ENCODE results near the gene CKS2. TPM values are rescaled to one million over a fixed set of nuclear protein-coding genes. Genes with fewer than 3 reads are reported as not detected.
A peak's percentile ranks its signal among the peaks of the same experiment; 100 is the strongest.

CKS2 gene
- total RNA-seq, 2 experiments from 2014 or later = 221 to 230 TPM

DNA sequence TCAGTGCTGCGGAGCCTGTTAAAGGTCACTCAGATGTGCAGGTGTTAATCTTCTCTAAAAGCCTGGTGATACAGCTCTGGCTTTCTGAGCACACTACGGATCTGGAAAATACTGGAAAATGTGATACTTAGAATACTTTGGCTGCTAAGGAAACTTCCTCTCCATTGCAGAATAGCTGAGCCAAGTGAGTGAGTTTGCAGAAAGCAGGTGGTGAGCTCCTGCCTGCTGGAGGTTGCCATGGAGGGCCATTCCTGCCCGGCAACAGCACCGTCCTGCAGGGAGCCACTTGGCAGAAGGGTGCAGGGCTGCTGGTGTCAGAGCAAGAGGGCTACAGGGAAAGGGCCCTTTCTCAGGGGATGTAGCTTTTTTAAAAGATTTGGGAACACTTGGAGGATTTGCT is 48.0 kb downstream of the CKS2 start:
- DNase-seq = no peak
- POLR2A ChIA-PET = interaction anchor here (2.3 to 2.6 kb wide), 2 partner anchors 12 to 14 kb away, joined by 9 to 16 read pairs; no protein-coding TSS in a partner anchor
- TF ChIP-seq, protein P1, sequence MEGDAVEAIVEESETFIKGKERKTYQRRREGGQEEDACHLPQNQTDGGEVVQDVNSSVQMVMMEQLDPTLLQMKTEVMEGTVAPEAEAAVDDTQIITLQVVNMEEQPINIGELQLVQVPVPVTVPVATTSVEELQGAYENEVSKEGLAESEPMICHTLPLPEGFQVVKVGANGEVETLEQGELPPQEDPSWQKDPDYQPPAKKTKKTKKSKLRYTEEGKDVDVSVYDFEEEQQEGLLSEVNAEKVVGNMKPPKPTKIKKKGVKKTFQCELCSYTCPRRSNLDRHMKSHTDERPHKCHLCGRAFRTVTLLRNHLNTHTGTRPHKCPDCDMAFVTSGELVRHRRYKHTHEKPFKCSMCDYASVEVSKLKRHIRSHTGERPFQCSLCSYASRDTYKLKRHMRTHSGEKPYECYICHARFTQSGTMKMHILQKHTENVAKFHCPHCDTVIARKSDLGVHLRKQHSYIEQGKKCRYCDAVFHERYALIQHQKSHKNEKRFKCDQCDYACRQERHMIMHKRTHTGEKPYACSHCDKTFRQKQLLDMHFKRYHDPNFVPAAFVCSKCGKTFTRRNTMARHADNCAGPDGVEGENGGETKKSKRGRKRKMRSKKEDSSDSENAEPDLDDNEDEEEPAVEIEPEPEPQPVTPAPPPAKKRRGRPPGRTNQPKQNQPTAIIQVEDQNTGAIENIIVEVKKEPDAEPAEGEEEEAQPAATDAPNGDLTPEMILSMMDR (IDR thresholded peaks at IDR 0.05) = no peak
- H3K4me3 Mint-ChIP-seq = no peak overlapping the region
- peaks cover 49% of the 10 kb centered on the region for H3K36me3 Mint-ChIP-seq (ENCODE audit: low read depth)
- no peaks in the 10 kb centered on the region for H3K9me3 Mint-ChIP-seq
- H3K27ac Mint-ChIP-seq = peak overlapping the region; percentile 37
- no peaks in the 10 kb centered on the region for H3K27me3 Mint-ChIP-seq
- CTCF ChIA-PET = interaction anchor here (1.0 kb wide), 1 partner anchor 12 kb away, joined by 3 read pairs; no protein-coding TSS in a partner anchor
- H3K4me1 Mint-ChIP-seq (ENCODE audit: low read depth) = peaks cover 11% of the 10 kb centered on the region
- intact Hi-C loops (cut with micrococcal nuclease) = no loop called here
- no peak for ATAC-seq

DNA sequence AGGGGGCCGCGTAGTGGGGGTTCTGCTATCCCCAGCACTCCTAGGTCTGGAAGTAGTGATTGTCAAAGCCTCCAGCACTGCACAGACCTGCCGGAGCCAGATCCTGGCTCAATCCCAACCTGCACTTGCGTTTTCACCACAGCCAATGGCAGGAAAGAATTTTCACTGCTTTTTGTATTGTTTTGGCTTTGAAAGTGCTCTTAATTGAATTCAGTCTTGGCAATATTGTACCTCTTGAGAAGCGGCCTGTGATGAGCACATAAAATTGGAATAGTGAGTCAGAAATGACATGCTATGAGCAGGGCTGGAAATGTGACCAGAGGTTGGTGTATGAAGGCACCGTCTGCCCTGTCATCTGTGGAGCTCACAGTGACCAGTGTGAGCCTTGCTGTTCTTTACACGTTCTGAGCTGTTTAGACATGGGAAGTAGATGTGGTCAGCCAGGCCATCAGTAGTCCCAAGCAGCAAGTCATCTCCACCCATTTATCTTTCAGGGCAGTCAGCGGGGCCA is 48.8 kb downstream of the CKS2 start:
- DNase-seq = no peak
- H3K27ac Mint-ChIP-seq = peak overlapping the region; percentile 70
- ATAC-seq = no peak
- ChIA-PET CTCF (no interaction called here), POLR2A (interaction anchor here (1.3 to 2.6 kb wide), 4 partner anchors 8 to 35 kb away, joined by 4 to 9 read pairs (median 4); no protein-coding TSS in a partner anchor)
- TF ChIP-seq, protein P1 (IDR thresholded peaks at IDR 0.05) = no peak
- intact Hi-C loops (cut with micrococcal nuclease) = no loop called here
- no peak overlapping the region for H3K4me3 Mint-ChIP-seq
- H3K27me3 Mint-ChIP-seq = no peaks in the 10 kb centered on the region
- H3K9me3 Mint-ChIP-seq = no peaks in the 10 kb centered on the region
- peaks cover 47% of the 10 kb centered on the region for H3K36me3 Mint-ChIP-seq (ENCODE audit: low read depth)
- peaks cover 9% of the 10 kb centered on the region for H3K4me1 Mint-ChIP-seq (ENCODE audit: low read depth)

DNA sequence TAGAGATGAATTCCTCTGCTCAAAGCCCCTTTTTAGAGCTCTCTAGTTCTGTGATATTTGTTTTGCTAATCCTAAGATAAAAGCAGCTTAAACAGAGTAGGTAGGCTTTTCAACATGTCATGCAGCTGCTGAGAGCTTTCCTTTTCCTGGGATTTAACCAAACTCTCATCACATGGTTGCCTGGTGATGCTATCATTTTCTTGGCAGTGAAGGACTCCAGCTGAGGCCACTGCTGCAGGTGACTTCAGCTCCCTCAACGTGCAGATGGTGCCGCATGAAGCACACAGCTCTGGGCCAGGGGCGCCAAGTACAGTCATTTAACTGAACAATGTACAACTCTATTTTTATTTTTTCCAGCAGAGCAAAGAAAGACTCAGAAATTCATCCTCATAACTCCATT is 49.5 kb downstream of the CKS2 start:
- Mint-ChIP-seq H3K27ac (peak overlapping the region; percentile 53), H3K36me3 (ENCODE audit: low read depth) (peaks cover 47% of the 10 kb centered on the region), H3K27me3 (no peaks in the 10 kb centered on the region), H3K9me3 (no peaks in the 10 kb centered on the region), H3K4me1 (ENCODE audit: low read depth) (peaks cover 9% of the 10 kb centered on the region), H3K4me3 (no peak overlapping the region)
- TF ChIP-seq, protein P1 (IDR thresholded peaks at IDR 0.05) = no peak
- intact Hi-C loops (cut with micrococcal nuclease) = no loop called here
- ChIA-PET POLR2A (interaction anchor here (1.3 to 1.9 kb wide), 3 partner anchors 8 to 35 kb away, joined by 4 to 5 read pairs (median 4); no protein-coding TSS in a partner anchor), CTCF (no interaction called here)
- no peak for DNase-seq
- no peak for ATAC-seq

DNA sequence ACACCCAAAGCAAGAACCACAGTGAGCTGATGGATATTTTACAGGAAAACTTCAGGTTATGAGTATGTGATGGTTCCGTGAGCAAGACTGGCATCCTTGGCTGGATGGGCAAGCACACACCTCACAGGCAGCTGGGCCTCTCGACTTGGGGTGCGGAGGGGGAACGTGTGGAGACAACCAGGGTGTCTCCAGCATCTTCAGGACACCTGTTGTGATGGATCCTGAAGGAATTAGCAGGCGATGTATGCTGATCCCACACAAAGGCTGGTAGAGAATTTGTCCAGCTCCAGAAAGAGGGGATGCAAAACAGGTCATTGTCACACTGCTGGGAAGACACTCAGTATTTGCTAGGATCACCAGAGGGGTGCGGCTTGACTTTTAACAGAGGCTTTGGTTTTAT is 50.0 kb downstream of the CKS2 start:
- TF ChIP-seq, protein P1 (IDR thresholded peaks at IDR 0.05) = no peak
- intact Hi-C loops (cut with micrococcal nuclease) = no loop called here
- no peaks in the 10 kb centered on the region for H3K27me3 Mint-ChIP-seq
- peaks cover 44% of the 10 kb centered on the region for H3K36me3 Mint-ChIP-seq (ENCODE audit: low read depth)
- H3K4me1 Mint-ChIP-seq (ENCODE audit: low read depth) = peaks cover 9% of the 10 kb centered on the region
- peak overlapping the region; percentile 3 for H3K27ac Mint-ChIP-seq
- H3K9me3 Mint-ChIP-seq = no peaks in the 10 kb centered on the region
- CTCF ChIA-PET = no interaction called here
- no peak for ATAC-seq
- no peak overlapping the region for H3K4me3 Mint-ChIP-seq
- POLR2A ChIA-PET = interaction anchor here (0.6 to 1.9 kb wide), 4 partner anchors 8 to 36 kb away, joined by 3 to 5 read pairs (median 4); no protein-coding TSS in a partner anchor
- DNase-seq = no peak

DNA sequence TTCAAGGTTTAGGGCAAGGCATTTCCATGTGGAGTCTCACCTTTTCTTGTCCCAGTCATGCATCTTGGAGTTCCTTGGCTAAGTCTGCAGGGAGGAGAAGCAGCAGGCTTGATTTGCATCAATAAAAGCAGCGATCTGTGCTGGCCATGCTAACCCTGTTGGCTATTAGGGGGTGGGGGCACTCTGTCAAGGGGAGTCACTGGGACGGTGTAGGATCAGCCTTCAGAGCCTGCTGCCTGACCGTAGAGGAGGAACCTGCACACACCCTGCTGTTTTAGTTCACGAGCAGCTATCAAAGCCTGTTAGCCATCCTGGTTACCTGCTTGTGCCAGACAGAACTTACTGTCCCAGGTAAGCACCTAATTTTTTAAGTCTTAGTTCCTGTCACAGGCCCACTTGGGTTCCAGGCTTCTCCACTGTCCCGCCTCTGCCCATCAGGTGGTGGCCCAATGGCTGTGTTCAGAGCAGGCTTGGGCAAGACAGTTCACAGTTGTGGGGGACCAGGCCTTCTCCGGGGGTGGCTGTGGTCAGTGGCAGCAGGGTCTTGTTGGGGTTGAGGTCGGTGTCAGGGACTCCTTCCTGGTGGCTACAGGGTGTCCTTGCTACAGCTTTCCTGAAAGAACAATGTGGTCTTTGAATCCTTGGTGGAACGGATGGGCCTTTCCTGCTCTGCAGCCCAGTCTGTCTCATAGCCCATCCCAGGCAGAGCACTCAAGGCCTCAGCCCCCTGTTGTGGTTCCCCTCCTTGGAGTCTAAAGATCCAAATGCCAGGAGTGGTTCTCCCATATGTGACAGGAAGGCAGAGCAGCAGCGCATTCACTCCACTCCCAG is 51.0 kb downstream of the CKS2 start:
- POLR2A ChIA-PET = interaction anchor here (1.0 kb wide), 1 partner anchor 13 kb away, joined by 3 read pairs; no protein-coding TSS in a partner anchor
- H3K4me1 Mint-ChIP-seq (ENCODE audit: low read depth) = peaks cover 13% of the 10 kb centered on the region
- TF ChIP-seq, protein P1 (IDR thresholded peaks at IDR 0.05) = no peak
- H3K4me3 Mint-ChIP-seq = no peak overlapping the region
- CTCF ChIA-PET = no interaction called here
- H3K9me3 Mint-ChIP-seq = no peaks in the 10 kb centered on the region
- H3K36me3 Mint-ChIP-seq (ENCODE audit: low read depth) = peaks cover 35% of the 10 kb centered on the region
- intact Hi-C loops (cut with micrococcal nuclease) = no loop called here
- ATAC-seq = no peak
- no peak for DNase-seq
- peak overlapping the region; percentile 48 for H3K27ac Mint-ChIP-seq
- H3K27me3 Mint-ChIP-seq = no peaks in the 10 kb centered on the region
